ENCODE results near the gene MLH1. TPM values are rescaled to one million over a fixed set of nuclear protein-coding genes. Genes with fewer than 3 reads are reported as not detected.

The MLH1 gene
- total RNA-seq, 1 experiment from 2014 or later = 47.2 TPM

DNA sequence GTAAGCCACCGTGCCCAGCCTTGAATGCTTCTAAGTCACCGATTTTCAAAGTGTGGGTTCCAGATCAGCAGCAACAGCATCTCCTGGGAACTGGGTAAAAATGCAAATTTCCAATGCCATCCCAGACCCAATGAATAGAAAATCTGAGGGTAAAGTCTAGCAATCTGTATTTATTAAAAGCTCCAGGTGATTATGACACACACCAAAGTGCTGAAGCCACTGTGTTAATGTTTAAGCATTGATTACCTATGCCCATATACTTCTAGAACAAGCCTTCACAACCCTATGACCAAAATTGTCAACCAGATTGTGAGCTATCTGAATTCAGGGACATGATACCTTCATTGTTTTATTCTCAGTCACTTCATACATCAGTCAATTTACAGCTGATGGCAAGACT is 94.6 kb downstream of the MLH1 start (continued):
- TF ChIP-seq ZNF512 (CRISPR knock-in tag; IDR thresholded peaks at IDR 0.05; ENCODE audit: borderline replicate concordance) (no peak), PRRX2 (CRISPR knock-in tag; IDR thresholded peaks at IDR 0.05) (no peak), E2F5 (CRISPR knock-in tag; IDR thresholded peaks at IDR 0.05) (no peak), ZBTB21 (CRISPR knock-in tag; IDR thresholded peaks at IDR 0.05; ENCODE audit: borderline replicate concordance) (no peak), ESRRA (CRISPR knock-in tag; IDR thresholded peaks at IDR 0.05; ENCODE audit: borderline replicate concordance) (no peak), CREB1 (CRISPR knock-in tag; IDR thresholded peaks at IDR 0.05) (no peak), ZNF232 (CRISPR knock-in tag; IDR thresholded peaks at IDR 0.05) (no peak)
- TF ChIP-seq, protein P1, sequence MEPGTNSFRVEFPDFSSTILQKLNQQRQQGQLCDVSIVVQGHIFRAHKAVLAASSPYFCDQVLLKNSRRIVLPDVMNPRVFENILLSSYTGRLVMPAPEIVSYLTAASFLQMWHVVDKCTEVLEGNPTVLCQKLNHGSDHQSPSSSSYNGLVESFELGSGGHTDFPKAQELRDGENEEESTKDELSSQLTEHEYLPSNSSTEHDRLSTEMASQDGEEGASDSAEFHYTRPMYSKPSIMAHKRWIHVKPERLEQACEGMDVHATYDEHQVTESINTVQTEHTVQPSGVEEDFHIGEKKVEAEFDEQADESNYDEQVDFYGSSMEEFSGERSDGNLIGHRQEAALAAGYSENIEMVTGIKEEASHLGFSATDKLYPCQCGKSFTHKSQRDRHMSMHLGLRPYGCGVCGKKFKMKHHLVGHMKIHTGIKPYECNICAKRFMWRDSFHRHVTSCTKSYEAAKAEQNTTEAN (CRISPR knock-in tag; IDR thresholded peaks at IDR 0.05) = no peak

- Mint-ChIP-seq H3K9me3 (no peaks in the 10 kb centered on the region), H3K27me3 (ENCODE audit: low read depth) (no peaks in the 10 kb centered on the region), H3K27ac (no peak overlapping the region), H3K4me3 (no peak overlapping the region), H3K36me3 (no peaks in the 10 kb centered on the region), H3K4me1 (peaks cover 4% of the 10 kb centered on the region)
- no peak for ATAC-seq
- CTCF ChIA-PET = no interaction called here
- POLR2A ChIA-PET = no interaction called here
- no peak for DNase-seq (ENCODE audit: low spot score)
- TF ChIP-seq, protein P2, sequence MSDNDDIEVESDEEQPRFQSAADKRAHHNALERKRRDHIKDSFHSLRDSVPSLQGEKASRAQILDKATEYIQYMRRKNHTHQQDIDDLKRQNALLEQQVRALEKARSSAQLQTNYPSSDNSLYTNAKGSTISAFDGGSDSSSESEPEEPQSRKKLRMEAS (CRISPR knock-in tag; IDR thresholded peaks at IDR 0.05) = no peak
- no peak for TF ChIP-seq ATF2 (CRISPR knock-in tag; IDR thresholded peaks at IDR 0.05; ENCODE audit: borderline replicate concordance, low read depth)
- no peak for TF ChIP-seq E2F4 (CRISPR knock-in tag; IDR thresholded peaks at IDR 0.05; ENCODE audit: borderline replicate concordance, low read depth)
- no peak for TF ChIP-seq AR (CRISPR knock-in tag; IDR thresholded peaks at IDR 0.05)
- TF ChIP-seq, protein P1 (CRISPR knock-in tag; IDR thresholded peaks at IDR 0.05) = no peak
- TF ChIP-seq EMX1 (CRISPR knock-in tag; IDR thresholded peaks at IDR 0.05) = no peak
- no peak for TF ChIP-seq IRF1 (CRISPR knock-in tag; IDR thresholded peaks at IDR 0.05)
- TF ChIP-seq NFE2L1 (CRISPR knock-in tag; IDR thresholded peaks at IDR 0.05) = no peak
- no peak for TF ChIP-seq ETV6 (CRISPR knock-in tag; IDR thresholded peaks at IDR 0.05)
- TF ChIP-seq, protein P3, sequence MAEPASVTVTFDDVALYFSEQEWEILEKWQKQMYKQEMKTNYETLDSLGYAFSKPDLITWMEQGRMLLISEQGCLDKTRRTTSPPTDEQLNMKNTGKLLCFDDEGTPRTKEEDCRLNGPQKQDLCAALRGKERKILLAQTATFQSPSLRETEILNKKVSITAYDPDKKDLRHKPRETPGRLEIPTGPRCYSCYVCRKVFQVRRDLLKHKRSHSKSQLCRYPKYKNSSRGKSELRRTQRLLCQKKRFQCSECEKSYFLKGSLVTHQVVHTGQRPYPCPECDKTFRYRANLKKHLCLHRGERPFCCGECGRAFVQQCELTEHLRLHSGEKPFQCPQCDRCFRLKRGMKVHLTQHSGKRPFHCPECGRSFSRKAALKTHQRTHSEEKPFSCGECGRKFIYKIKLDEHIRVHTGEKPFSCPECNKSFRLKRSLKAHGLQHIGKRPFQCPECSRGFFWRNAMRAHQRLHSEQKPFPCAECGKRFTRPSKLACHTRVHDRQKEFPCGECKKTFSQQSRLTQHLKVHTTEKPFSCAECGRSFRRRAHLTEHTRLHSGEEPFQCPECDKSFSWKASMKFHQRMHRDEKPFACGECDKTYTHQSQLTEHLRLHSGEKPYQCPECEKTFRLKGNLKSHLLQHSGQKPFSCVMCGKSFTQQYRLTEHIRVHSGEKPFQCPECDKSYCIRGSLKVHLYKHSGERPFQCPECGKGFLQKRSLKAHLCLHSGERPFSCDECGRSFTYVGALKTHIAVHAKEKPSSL (CRISPR knock-in tag; conservative IDR thresholded peaks at IDR 0.05) = no peak
- TF ChIP-seq ZNF396 (CRISPR knock-in tag; IDR thresholded peaks at IDR 0.05; ENCODE audit: borderline replicate concordance) = no peak
- TF ChIP-seq USF1 (CRISPR knock-in tag; IDR thresholded peaks at IDR 0.05) = no peak
- no peak for TF ChIP-seq MYBL2 (CRISPR knock-in tag; IDR thresholded peaks at IDR 0.05)
Measured at GRCh38 chr3:37092484-37092883, 99.2 kb downstream of the MLH1 start.

All from WTC11 (cell line).